Stimulated activated CD4-positive, alpha-beta T cell treated with anti-CD3 and anti-CD28 coated beads, Interleukin-4, amount 100 ng/mL, for 4 hours (primary cell): ENCODE data around the gene SPINK5.

Source experiments
- DNase-seq, 2 experiments: peaks; one replicate each; pipeline ENCODE4 v3.0.0-alpha.2; 2020

SPINK5 gene

GRCh38 chr5:148091991-148092964, 28.5 kb downstream of the SPINK5 start:
- DNase-seq, result no peak

GRCh38 chr5:148094336-148094735, 30.6 kb downstream of the SPINK5 start:
- DNase-seq, result no peak

- no peak for DNase-seq
Observed at GRCh38 chr5:148104226-148104625, 40.4 kb downstream of the SPINK5 start.

GRCh38 chr5:148107608-148108007, 43.8 kb downstream of the SPINK5 start:
- DNase-seq, result no peak

DNA sequence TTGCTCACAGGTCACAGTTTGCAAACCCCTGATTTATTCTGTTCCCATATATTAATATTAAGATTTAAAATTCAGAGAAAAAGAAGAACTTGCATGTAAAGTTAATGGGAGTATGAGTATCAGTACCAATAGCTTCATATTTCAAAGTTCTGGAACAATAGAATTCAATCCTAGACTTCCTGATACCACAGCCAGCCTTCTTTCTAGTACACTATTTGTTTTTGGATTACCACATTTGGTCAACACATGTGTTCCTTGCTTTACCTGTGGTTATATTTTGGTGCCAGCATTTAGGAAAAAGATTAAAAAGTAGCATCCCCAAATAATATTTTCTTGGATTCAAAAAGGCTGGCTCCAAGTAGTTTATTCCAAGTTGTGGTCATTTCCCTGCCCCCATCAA, 49.5 kb downstream of the SPINK5 start:
- DNase-seq, result no peak

DNA sequence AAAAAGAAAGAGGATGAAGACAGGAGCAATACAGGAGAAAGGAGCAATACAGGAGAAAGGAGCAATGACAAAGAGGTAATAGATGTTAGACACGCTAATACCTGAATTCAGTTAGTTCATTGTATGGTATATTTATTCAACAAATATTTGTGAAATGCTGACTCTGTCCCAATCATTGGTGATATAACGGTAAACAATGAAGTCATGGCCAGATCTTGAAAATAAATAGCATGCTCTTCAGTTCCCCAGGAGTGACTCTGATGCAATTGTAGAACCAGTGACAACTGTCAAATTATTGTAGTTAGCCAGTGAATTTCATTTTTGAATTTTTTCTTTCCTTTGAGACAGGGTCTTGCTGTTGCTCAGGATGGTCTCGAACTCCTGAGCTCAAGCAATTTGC, 56.5 kb downstream of the SPINK5 start:
- DNase-seq, result no peak

DNA sequence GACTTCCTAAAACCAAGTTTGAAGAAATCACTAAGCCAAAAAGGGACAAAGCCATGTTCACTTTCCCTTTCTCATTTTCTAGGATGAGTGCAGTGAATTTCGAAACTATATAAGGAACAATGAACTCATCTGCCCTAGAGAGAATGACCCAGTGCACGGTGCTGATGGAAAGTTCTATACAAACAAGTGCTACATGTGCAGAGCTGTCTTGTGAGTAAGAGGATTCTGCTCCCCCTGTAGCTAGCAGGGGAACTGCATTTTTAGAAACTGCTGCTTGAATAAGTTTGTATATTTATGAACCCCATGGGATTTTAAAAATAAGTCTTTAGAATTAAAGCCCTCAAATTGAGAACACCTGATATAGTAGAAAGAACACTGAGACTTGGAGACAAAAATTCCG, 61.9 kb downstream of the SPINK5 start:
- DNase-seq, result no peak

- DNase-seq, result no peak
Observed at GRCh38 chr5:148135091-148136048, 71.6 kb downstream of the SPINK5 start.

DNA sequence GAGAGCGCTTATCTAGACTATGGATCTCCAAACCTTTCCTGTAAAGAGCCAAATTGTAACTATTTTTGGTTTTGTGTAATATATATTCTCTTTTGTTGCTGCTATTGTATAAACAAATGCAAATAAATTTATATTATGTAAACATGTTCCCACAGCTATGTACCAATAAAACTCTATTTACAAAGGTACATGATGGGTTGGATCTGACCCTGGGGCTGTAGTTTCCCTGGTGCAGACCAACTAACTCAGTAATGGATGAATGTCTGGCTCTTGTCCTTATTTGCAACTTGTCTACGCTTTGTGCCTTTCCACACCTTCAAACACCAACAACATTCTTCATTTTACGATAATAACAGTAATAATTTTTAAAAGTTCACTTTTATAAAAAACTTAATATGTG, 77.1 kb downstream of the SPINK5 start:
- DNase-seq, result no peak

GRCh38 chr5:148141645-148142044, 77.9 kb downstream of the SPINK5 start:
- no peak for DNase-seq

DNA sequence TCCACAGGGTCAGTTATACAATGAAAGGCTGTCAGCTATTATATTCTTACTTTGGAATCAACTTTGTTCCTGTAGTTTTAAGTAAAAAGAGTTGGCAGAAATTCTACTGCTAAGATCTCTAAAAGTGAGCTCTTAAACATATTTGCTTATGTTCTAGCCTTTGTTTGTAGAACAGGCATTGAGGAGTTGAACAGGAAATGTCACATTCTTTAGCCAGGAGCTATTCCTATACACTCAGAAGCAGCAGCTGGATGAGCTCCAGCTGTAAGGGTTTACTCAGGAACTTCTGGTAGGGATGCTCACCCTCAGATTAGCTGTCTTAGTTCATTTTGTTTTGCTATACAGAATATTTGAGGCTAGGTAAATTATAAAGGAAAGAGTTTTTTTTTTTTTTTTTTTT, 82.1 kb downstream of the SPINK5 start:
- no peak for DNase-seq

DNA sequence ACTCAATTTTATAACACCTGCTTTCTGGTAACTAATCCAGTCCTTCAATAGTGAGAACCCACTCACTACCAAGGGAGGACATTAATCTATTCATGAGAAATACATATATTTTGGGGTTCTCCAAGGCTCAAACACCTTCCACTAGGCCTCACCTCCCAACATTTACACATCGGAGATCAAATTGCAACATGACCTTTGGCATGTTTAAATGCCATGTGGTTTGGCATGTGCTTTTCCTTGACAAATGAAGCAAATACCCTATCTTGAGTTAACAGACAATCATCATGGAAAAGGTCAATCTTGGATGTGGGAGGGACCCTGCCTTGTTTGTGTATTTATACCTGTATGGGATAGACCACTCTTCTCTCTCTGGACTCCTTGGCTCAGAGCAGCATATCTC, 82.7 kb downstream of the SPINK5 start:
- DNase-seq, result no peak

GRCh38 chr5:148147415-148147814, 83.6 kb downstream of the SPINK5 start:
- DNase-seq, result no peak

DNA sequence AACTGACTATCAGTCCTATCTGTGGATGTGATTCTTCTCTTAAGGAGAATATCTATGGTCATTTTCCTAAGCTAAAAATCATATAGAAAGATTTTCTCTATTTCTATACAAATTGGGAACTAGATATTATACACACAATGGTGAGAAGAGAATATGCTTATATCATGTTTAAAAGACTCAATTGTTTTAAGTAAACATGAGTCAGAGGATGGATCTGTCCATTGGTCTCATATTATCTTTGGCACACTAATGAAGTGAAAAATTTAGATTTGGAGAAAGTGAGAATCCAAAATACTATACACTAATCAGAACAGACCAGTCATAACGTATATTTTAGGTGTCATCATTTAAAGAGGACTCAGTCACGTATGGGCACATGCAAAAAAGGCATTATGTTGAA, 88.1 kb downstream of the SPINK5 start:
- no peak for DNase-seq

DNA sequence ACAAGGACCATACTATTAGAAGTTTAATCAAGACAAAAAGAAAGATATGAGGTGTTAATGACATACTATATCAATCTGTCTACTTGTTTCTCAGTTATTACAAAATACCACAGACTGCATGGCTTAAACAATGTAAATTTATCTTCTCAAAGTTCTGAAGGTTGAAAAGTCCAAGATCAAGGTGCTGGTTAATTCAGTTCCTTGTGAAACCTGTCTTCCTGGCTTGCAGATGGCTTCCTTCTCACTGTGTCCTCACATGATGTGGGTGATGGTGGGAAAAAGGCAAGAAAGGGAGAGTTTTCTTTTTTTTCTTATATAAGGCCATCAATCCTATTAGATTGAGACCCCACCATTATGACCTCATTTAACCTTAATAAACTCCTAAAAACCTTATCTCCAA, 89.0 kb downstream of the SPINK5 start:
- DNase-seq, result no peak

DNA sequence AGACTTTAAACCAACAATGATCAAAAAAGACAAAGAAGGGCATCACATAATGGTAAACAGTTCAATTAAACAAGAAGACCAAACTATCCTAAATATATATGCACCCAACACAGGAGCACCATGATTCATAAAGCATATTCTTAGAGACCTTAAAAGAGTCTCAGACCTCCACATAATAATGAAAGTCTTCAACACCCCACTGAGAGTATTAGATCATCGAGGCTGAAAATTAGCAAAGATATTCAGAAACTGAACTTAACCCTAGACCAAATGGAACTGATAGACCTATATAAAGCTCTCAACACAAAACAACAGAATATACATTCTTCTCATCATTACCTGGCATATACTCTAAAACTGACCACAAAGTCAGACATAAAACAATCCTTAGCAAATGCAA, 92.8 kb downstream of the SPINK5 start:
- no peak for DNase-seq

- no peak for DNase-seq
Observed at GRCh38 chr5:148162038-148162437, 98.3 kb downstream of the SPINK5 start.

GRCh38 chr5:148163345-148163744, 99.6 kb downstream of the SPINK5 start:
- DNase-seq, result no peak

GRCh38 chr5:148166550-148167283, 102.9 kb downstream of the SPINK5 start:
- DNase-seq, result no peak

GRCh38 chr5:148168246-148168645, 104.5 kb downstream of the SPINK5 start, which contains the start of gene SPINK14:
Gene SPINK14, plus strand, starts transcription at chr5:148168546. Its CDS starts 1,187 bp downstream, at chr5:148169733.
- no peak for DNase-seq

- DNase-seq, result no peak
Observed at GRCh38 chr5:148172377-148172776, 108.6 kb downstream of the SPINK5 start.

DNA sequence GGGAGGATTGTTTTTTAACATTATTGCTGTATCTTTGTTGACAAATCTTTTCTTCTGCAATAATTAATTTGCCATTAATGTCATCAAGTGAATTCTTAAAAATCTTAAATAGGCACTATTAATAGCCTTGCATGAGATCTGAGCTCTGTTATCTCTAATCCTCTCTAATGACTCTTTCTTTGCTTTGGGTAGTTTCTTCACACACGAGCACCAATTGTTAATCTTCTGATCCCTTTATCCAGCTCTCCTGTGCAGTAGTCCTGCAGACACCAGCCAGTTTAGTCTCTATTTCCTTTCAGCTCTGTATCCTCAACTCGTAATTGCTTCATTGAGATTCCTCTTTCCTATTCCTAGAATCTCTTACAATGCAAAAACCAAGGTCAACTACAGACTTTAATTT, 112.7 kb downstream of the SPINK5 start:
- no peak for DNase-seq

DNA sequence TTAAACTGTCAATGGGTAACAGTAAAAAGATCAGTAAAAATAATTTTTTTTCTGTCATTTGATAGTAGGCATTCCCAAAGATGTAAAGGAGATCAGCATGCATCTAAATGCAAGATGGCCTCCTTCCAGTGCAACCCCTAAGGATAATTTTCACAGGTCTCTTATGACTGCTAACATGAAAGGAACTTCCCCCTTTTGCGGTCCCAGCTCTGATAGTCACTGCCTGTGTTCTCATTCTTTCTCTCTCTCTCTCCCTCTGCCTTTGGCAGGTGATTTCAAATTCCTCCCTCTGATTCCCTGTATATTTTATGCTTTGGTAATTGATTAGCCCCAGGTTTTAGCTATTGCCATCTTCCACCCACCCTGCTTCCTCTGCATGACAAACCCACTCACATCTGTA, 113.4 kb downstream of the SPINK5 start:
- no peak for DNase-seq
